Epithelial cell of proximal tubule (primary cell): Measurements from ENCODE around the gene ATP5F1A. TPM values are rescaled to one million over a fixed set of nuclear protein-coding genes. Genes with fewer than 3 reads are reported as not detected.

Source experiments
- DNase-seq: peaks from one replicate; pipeline ENCODE4 v3.0.0-alpha.2; 2011; ENCODE audit warnings: low read depth
- H3K4me3 ChIP-seq: 2 replicates; pipeline ENCODE4 v1.5.1; 2011; ENCODE audit warnings: low read depth, mild to moderate bottlenecking, low read length
- CTCF ChIP-seq: conservative IDR thresholded peaks from 2 replicates; pipeline ENCODE4 v1.5.1; 2012; ENCODE audit warnings: low read depth, mild to moderate bottlenecking, low read length
- total RNA-seq: library from RNA; depleted of rRNA; stranded (reverse); fragments of >200 nt; gene quantifications from 2 replicates; pipeline ENCODE4 v1.2.3, GENCODE V29; 2015

Gene ATP5F1A
- total RNA-seq, 1 donor from 2014 or later, result 730 TPM

DNA sequence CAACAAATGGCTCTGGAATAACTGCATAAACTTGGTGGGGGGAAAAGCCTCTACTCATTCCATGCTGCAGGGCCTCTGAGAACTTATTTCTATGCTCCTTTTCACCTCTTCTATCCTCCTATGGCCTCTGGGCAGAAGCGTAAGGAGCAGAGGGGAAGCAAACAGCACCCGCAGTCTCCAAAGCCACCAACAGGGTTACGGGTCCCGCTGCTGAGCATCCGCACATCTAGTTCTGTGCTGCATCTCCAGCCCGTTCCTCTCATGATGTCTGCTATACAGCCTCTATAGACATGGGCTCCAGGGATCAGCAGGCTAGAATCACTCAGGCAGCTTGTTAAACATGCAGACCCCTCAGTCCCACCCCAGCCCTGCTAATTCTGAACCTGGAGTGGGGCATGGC lies 52.0 kb downstream of the ATP5F1A start:
- no peak for TF ChIP-seq CTCF
- H3K4me3 ChIP-seq, result no peak overlapping the region
- no peak for DNase-seq

DNA sequence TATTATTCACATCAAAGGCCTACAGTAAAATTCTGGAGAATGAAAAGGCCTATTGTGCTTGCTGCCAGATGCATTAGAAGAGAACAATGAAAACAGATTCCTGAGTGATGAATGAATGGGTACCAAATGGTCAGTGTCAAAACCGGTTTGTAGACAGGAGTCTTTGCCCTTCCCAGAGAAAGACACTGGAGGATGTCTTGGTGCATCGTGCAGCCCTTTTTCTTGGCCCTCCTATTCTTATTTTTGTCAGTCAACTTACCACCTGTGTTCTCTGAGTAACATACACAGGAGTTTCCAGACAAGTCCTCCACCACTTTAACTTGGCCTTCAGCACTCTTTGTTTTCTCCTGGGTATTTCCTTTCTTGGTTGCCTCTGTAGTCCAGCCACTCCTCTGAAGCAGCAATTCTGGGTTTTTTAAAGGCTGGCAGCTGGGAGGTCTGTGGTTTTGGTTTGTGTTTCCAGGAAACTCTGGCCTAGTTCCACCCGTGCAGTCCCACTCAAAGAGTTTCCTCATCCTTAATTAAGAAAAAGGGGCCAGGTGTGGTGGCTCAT lies 55.4 kb downstream of the ATP5F1A start:
- TF ChIP-seq CTCF, result no peak
- H3K4me3 ChIP-seq, result no peak overlapping the region
- DNase-seq, result no peak

GRCh38 chr18:46040747-46041104 lies 57.4 kb downstream of the ATP5F1A start:
- no peak for DNase-seq
- no peak for TF ChIP-seq CTCF
- no peak overlapping the region for H3K4me3 ChIP-seq

GRCh38 chr18:46040033-46040746 lies 57.9 kb downstream of the ATP5F1A start:
- no peak overlapping the region for H3K4me3 ChIP-seq
- TF ChIP-seq CTCF, result no peak
- DNase-seq, result no peak

GRCh38 chr18:46037512-46038305 lies 60.4 kb downstream of the ATP5F1A start:
- no peak for DNase-seq
- no peak for TF ChIP-seq CTCF
- H3K4me3 ChIP-seq, result no peak overlapping the region

DNA sequence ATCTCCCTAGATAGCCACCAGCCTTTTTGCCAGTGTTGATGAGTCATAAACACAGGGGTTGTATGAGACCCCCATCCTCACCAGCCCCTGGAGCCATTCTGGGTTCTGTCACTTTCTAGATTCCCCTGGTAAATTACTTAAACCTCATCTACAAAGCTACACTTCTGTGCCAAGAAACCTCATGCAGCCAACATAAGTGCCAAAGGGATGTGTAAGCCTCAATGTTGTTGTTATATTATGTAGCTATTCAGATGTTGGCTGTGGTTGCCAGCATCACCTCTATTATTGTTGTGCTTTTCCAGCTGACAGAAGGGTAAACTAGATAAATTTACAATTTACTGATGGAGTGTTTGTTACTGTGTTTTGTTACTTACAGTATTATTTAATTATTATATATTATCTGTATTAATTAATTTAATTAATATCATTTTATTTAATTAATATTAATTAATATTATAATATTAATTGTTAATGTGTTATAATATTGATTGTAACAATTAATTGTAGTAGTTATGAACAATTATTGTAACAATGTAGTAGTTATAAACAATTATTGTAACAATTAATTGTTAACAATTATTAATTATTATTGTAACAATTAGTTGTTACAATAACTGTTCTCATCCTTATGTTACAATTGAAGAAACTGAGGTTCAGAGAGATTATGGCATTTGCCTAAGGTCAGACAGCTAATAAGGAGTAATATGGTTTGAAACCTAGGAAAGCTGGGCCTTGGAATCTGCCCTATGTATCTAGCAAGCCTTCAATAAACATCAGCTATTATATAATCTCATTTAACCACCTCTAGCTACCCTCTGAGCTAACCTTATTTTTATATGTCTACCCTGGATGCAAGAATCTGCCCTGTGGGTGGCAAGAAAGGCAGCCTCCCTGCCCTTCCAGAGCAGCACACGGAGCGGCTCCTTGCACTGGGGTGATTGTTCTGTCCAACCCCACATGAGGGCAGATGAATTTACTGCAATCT lies 62.1 kb downstream of the ATP5F1A start:
- no peak overlapping the region for H3K4me3 ChIP-seq
- no peak for TF ChIP-seq CTCF
- DNase-seq, result no peak
